KMS-11 (cell line): ENCODE results near the gene LARP1B.
"Not testable (repeated sequence)": the region's sequence is repeated elsewhere in the genome, so short reads cannot be mapped to it uniquely, and the experiment has no call there.

ENCODE experiments used
- H2AFZ ChIP-seq: fragments of 200-600 bp; sonication (generic); 2 replicates; pipeline ENCODE4 v1.6.1; 2016; ENCODE audit warnings: antibody characterized with exemption, mixed run types, low read depth
- H3K27ac ChIP-seq: fragments of 200-600 bp; sonication (generic); 2 replicates; pipeline ENCODE4 v1.6.1; 2016; ENCODE audit warnings: mild to moderate bottlenecking, mixed run types
- H3K27me3 ChIP-seq: fragments of 200-600 bp; sonication (generic); 2 replicates; pipeline ENCODE4 v1.6.1; 2017; ENCODE audit warnings: mild to moderate bottlenecking, low read depth, mixed run types, moderate library complexity; ENCODE audit not compliant: insufficient read depth
- H3K36me3 ChIP-seq: fragments of 200-600 bp; sonication (generic); 2 replicates; pipeline ENCODE4 v1.6.1; 2017; ENCODE audit warnings: mild to moderate bottlenecking, mixed run types; ENCODE audit not compliant: insufficient read depth
- H3K4me1 ChIP-seq: fragments of 200-600 bp; sonication (generic); 2 replicates; pipeline ENCODE4 v1.6.1; 2016; ENCODE audit warnings: mild to moderate bottlenecking, low read depth, mixed run types; ENCODE audit not compliant: poor library complexity, severe bottlenecking
- H3K4me2 ChIP-seq: fragments of 200-600 bp; sonication (generic); 2 replicates; pipeline ENCODE4 v1.7.0; 2016; ENCODE audit warnings: mild to moderate bottlenecking, mixed run types
- H3K4me3 ChIP-seq: fragments of 200-600 bp; sonication (generic); IDR thresholded peaks from 2 replicates; pipeline ENCODE4 v1.6.1; 2017; ENCODE audit warnings: low read depth, low read length, mixed read lengths; ENCODE audit not compliant: insufficient read depth
- H3K79me2 ChIP-seq: fragments of 200-600 bp; sonication (generic); 2 replicates; pipeline ENCODE4 v1.6.1; 2016; ENCODE audit warnings: low read depth, mixed run types; ENCODE audit not compliant: insufficient read depth
- H3K9ac ChIP-seq: fragments of 200-600 bp; sonication (generic); 2 replicates; pipeline ENCODE4 v1.6.1; 2016; ENCODE audit warnings: mild to moderate bottlenecking, mixed run types
- H4K20me1 ChIP-seq: fragments of 200-600 bp; sonication (generic); 2 replicates; pipeline ENCODE4 v1.6.1; 2016; ENCODE audit warnings: mild to moderate bottlenecking, mixed run types; ENCODE audit not compliant: insufficient read depth
- CTCF ChIP-seq: fragments of 200-600 bp; sonication (generic); conservative IDR thresholded peaks from 2 replicates; pipeline ENCODE4 v1.6.1; 2017; ENCODE audit warnings: low read depth, mild to moderate bottlenecking, antibody characterized with exemption, low read length, moderate library complexity, mixed read lengths

LARP1B gene

DNA sequence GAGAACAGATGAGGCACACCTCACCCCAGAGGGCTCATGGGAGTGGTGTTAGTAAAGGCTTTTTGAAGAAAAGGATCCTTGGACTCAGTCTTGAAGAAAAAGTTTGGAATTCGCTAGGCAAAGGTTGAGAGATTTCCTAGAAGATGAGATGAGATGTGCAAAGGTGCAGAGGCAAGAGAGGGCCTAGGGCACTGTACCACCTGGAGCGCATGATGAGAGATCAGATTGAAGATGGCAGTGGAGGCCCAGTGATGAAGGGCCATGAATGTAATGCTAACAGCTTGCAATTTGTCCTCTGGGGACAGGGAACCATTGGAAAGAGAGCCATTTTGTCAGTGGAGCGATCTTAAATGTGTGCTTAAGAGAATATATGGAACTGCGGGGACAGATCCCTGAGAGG is 181.5 kb downstream of the LARP1B start:
- Histone ChIP-seq H3K36me3 (no peaks in the 10 kb centered on the region), H3K4me2 (no peak overlapping the region), H3K27ac (no peak overlapping the region), H3K27me3 (no peaks in the 10 kb centered on the region), H2AFZ (no peak overlapping the region), H4K20me1 (no peaks in the 10 kb centered on the region), H3K79me2 (no peaks in the 10 kb centered on the region), H3K9ac (no peak overlapping the region), H3K4me3 (no peak overlapping the region), H3K4me1 (no peaks in the 10 kb centered on the region)
- TF ChIP-seq CTCF = no peak

DNA sequence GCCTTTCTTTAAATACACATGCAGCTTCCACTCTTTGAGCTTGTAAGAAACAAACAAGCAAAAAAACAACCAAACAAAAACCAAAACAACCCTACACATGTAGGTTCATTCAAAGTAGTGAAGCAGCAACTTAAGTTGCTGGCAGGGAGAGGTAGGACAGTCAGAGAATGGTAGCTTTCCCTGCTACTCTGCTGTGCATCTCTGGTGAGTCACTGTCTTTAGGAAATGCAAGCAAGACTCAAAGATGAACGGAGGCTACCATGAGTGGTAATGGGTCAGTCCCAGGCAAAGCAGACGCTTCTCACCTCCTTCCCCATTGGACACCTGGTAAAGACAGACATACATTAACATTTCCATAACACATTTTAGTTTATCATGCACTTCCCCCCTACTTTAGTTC is 183.3 kb downstream of the LARP1B start:
- H3K27me3 ChIP-seq = no peaks in the 10 kb centered on the region
- TF ChIP-seq CTCF = no peak
- no peak overlapping the region for H2AFZ ChIP-seq
- no peaks in the 10 kb centered on the region for H4K20me1 ChIP-seq
- H3K79me2 ChIP-seq = no peaks in the 10 kb centered on the region
- no peak overlapping the region for H3K4me2 ChIP-seq
- no peak overlapping the region for H3K9ac ChIP-seq
- H3K36me3 ChIP-seq = no peaks in the 10 kb centered on the region
- H3K4me3 ChIP-seq = no peak overlapping the region
- H3K27ac ChIP-seq = no peak overlapping the region
- H3K4me1 ChIP-seq = no peaks in the 10 kb centered on the region

GRCh38 chr4:128245391-128245790 is 184.3 kb downstream of the LARP1B start:
- not testable (repeated sequence) for H2AFZ ChIP-seq, H3K4me1 ChIP-seq, H3K27ac ChIP-seq, H3K9ac ChIP-seq, H3K36me3 ChIP-seq, H3K27me3 ChIP-seq, H3K79me2 ChIP-seq, H3K4me2 ChIP-seq, H3K4me3 ChIP-seq, H4K20me1 ChIP-seq

DNA sequence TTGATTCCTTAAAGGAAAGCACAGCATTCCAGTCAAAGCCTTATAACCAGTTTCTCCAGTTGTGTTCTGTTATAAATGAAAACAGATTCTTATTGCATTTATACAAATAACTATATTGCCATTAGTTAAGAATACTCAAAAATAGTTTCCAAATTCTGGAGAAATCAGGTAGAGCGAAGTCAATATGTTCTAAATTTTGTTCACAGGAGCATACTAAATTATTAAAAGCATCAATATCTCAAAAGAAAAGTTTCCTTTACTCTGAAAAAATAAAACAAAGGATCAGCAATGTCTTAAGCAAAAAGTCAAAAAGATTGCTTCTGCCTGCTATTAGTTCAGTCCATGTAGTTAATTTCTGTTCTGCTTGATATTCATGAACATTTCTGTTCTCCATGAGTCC is 186.8 kb downstream of the LARP1B start:
- Histone ChIP-seq H3K4me3 (no peak overlapping the region), H3K36me3 (no peaks in the 10 kb centered on the region), H3K27me3 (no peaks in the 10 kb centered on the region), H3K4me1 (no peaks in the 10 kb centered on the region), H2AFZ (no peak overlapping the region), H3K9ac (no peak overlapping the region), H4K20me1 (no peaks in the 10 kb centered on the region), H3K79me2 (no peaks in the 10 kb centered on the region), H3K27ac (no peak overlapping the region), H3K4me2 (no peak overlapping the region)
- TF ChIP-seq CTCF = no peak

GRCh38 chr4:128249787-128250668 is 188.9 kb downstream of the LARP1B start:
- H3K27ac ChIP-seq = no peak overlapping the region
- no peaks in the 10 kb centered on the region for H3K79me2 ChIP-seq
- H3K36me3 ChIP-seq = no peaks in the 10 kb centered on the region
- no peak overlapping the region; the same call in 1 of the 2 replicates for H3K9ac ChIP-seq
- no peaks in the 10 kb centered on the region for H4K20me1 ChIP-seq
- H3K4me1 ChIP-seq = no peaks in the 10 kb centered on the region
- H3K4me2 ChIP-seq = no peak overlapping the region
- no peak for TF ChIP-seq CTCF
- no peak overlapping the region for H3K4me3 ChIP-seq
- no peaks in the 10 kb centered on the region for H3K27me3 ChIP-seq
- H2AFZ ChIP-seq = no peak overlapping the region
